Esophagus squamous epithelium (tissue), 4 donors: Measurements from ENCODE around the gene ANGPTL4.

ENCODE experiments used
- CTCF ChIP-seq, 6 experiments: fragments of 450-650 bp in 4 of 6; fragments of 200-600 bp in 2 of 6; sonication (generic) in 2 of 6; IDR thresholded peaks; one replicate each; pipeline ENCODE4 v1.5.1; 2016 to 2019; ENCODE audit warnings: antibody characterized with exemption in 6 of 6, mild to moderate bottlenecking in 4 of 6, moderate library complexity in 4 of 6
- POLR2A ChIP-seq, 4 donors: fragments of 450-650 bp; IDR thresholded peaks; one replicate each; pipeline ENCODE4 v1.6.1; 2017; ENCODE audit warnings: antibody characterized with exemption in 4 of 4, mild to moderate bottlenecking in 4 of 4, moderate library complexity in 3 of 4

GRCh38 chr19:8403820-8404109, 39.8 kb downstream of the ANGPTL4 start:
- TF ChIP-seq CTCF (IDR thresholded peaks at IDR 0.05) = no peak
- TF ChIP-seq POLR2A (IDR thresholded peaks at IDR 0.05) = no peak
